Large intestine (tissue), 3 donors: Measurements from ENCODE around the gene DNAJB6. TPM values are rescaled to one million over a fixed set of nuclear protein-coding genes. Genes with fewer than 3 reads are reported as not detected.

ENCODE experiments used
- DNase-seq, 2 donors: peaks; one replicate each; pipeline versions ENCODE4 v3.0.0 to v3.0.0-alpha.2; 2013
- H3K27ac ChIP-seq: one replicate; pipeline ENCODE4 v1.5.1; 2013; ENCODE audit warnings: low read length
- H3K27me3 ChIP-seq: 2 replicates; pipeline ENCODE4 v1.6.1; 2013; ENCODE audit warnings: low read length; ENCODE audit not compliant: control insufficient read depth, insufficient read depth
- H3K36me3 ChIP-seq: 2 replicates; pipeline ENCODE4 v1.6.1; 2013; ENCODE audit warnings: low read length; ENCODE audit not compliant: control insufficient read depth, insufficient read depth
- H3K4me1 ChIP-seq: one replicate; pipeline ENCODE4 v1.6.1; 2013; ENCODE audit warnings: low read length; ENCODE audit not compliant: control insufficient read depth, insufficient read depth
- H3K4me3 ChIP-seq: one replicate; pipeline ENCODE4 v1.5.1; 2013; ENCODE audit warnings: low read length
- H3K9me3 ChIP-seq: one replicate; pipeline ENCODE4 v1.6.1; 2013; ENCODE audit warnings: mild to moderate bottlenecking, low read depth, low read length, moderate library complexity; ENCODE audit not compliant: control insufficient read depth
- WGBS: methylation state at CpG from one replicate; pipeline ENCODE4 v1.1.5; 2013; ENCODE audit warnings: low lambda C conversion rate; ENCODE audit not compliant: insufficient coverage; 5-methylcytosine and 5-hydroxymethylcytosine counted together
- polyA plus RNA-seq: library from polyadenylated mRNA; unstranded; fragments of 120-200 nt; gene quantifications from one replicate; pipeline ENCODE4 v1.2.1, GENCODE V29; 2013

DNAJB6 gene
- polyA plus RNA-seq, 1 donor = 102 TPM

- peaks cover 3% of the 10 kb centered on the region for H3K9me3 ChIP-seq
- no CpG with 5 or more reads among the region's 6 CpGs for WGBS
- peaks cover 69% of the 10 kb centered on the region for H3K36me3 ChIP-seq
- no peaks in the 10 kb centered on the region for H3K27me3 ChIP-seq
- no peak for DNase-seq
- no peak overlapping the region for H3K27ac ChIP-seq
- no peaks in the 10 kb centered on the region for H3K4me1 ChIP-seq
- no peak overlapping the region for H3K4me3 ChIP-seq
Measured at GRCh38 chr7:157361537-157361936, 24.7 kb downstream of the DNAJB6 start.

GRCh38 chr7:157362729-157363128, 25.9 kb downstream of the DNAJB6 start:
- WGBS = 88% methylated on average over 1 of the region's 6 CpGs
- Histone ChIP-seq H3K9me3 (no peaks in the 10 kb centered on the region), H3K4me1 (no peaks in the 10 kb centered on the region), H3K36me3 (peaks cover 80% of the 10 kb centered on the region), H3K27me3 (no peaks in the 10 kb centered on the region), H3K27ac (no peak overlapping the region), H3K4me3 (no peak overlapping the region)
- no peak for DNase-seq

GRCh38 chr7:157366722-157367121, 29.9 kb downstream of the DNAJB6 start:
- Histone ChIP-seq H3K9me3 (no peaks in the 10 kb centered on the region), H3K27ac (no peak overlapping the region), H3K27me3 (no peaks in the 10 kb centered on the region), H3K4me3 (no peak overlapping the region), H3K4me1 (no peaks in the 10 kb centered on the region), H3K36me3 (peaks cover 79% of the 10 kb centered on the region)
- no peak for DNase-seq
- WGBS = 80% methylated on average over 1 of the region's 8 CpGs

- no CpG with 5 or more reads among the region's 7 CpGs for WGBS
- Histone ChIP-seq H3K36me3 (peaks cover 85% of the 10 kb centered on the region), H3K4me3 (no peak overlapping the region), H3K4me1 (no peaks in the 10 kb centered on the region), H3K27me3 (no peaks in the 10 kb centered on the region), H3K9me3 (no peaks in the 10 kb centered on the region), H3K27ac (no peak overlapping the region)
- no peak for DNase-seq
Measured at GRCh38 chr7:157368955-157369354, 32.2 kb downstream of the DNAJB6 start.

GRCh38 chr7:157370742-157371141, 33.9 kb downstream of the DNAJB6 start:
- no peak overlapping the region for H3K27ac ChIP-seq
- WGBS = no CpG with 5 or more reads among the region's 10 CpGs

GRCh38 chr7:157371296-157371695, 34.5 kb downstream of the DNAJB6 start:
- H3K36me3 ChIP-seq = peaks cover 83% of the 10 kb centered on the region
- H3K9me3 ChIP-seq = no peaks in the 10 kb centered on the region
- WGBS = 100% methylated on average over 1 of the region's 9 CpGs
- DNase-seq = no peak
- H3K4me1 ChIP-seq = no peaks in the 10 kb centered on the region
- no peak overlapping the region for H3K4me3 ChIP-seq
- H3K27ac ChIP-seq = no peak overlapping the region
- H3K27me3 ChIP-seq = no peaks in the 10 kb centered on the region

More at GRCh38 chr7:157370742-157371141, 33.9 kb downstream of the DNAJB6 start:
- no peak for DNase-seq
- Histone ChIP-seq H3K27me3 (no peaks in the 10 kb centered on the region), H3K4me1 (no peaks in the 10 kb centered on the region), H3K9me3 (no peaks in the 10 kb centered on the region), H3K4me3 (no peak overlapping the region), H3K36me3 (peaks cover 83% of the 10 kb centered on the region)

GRCh38 chr7:157372300-157373232, 35.8 kb downstream of the DNAJB6 start:
- 93% methylated on average over 3 of the region's 24 CpGs for WGBS
- H3K36me3 ChIP-seq = peaks cover 76% of the 10 kb centered on the region

GRCh38 chr7:157373493-157373892, 36.7 kb downstream of the DNAJB6 start:
- WGBS = no CpG with 5 or more reads among the region's 7 CpGs
- H3K36me3 ChIP-seq = peaks cover 75% of the 10 kb centered on the region
- DNase-seq = no peak

More at GRCh38 chr7:157372300-157373232, 35.8 kb downstream of the DNAJB6 start:
- no peak overlapping the region for H3K27ac ChIP-seq
- H3K4me1 ChIP-seq = no peaks in the 10 kb centered on the region
- no peak for DNase-seq
- no peak overlapping the region for H3K4me3 ChIP-seq
- no peaks in the 10 kb centered on the region for H3K9me3 ChIP-seq
- H3K27me3 ChIP-seq = no peaks in the 10 kb centered on the region

GRCh38 chr7:157375410-157375809, 38.6 kb downstream of the DNAJB6 start:
- Histone ChIP-seq H3K36me3 (peaks cover 68% of the 10 kb centered on the region), H3K4me3 (no peak overlapping the region), H3K27ac (no peak overlapping the region), H3K4me1 (no peaks in the 10 kb centered on the region), H3K27me3 (no peaks in the 10 kb centered on the region), H3K9me3 (no peaks in the 10 kb centered on the region)
- WGBS = 100% methylated on average over 1 of the region's 7 CpGs
- DNase-seq = no peak

More at GRCh38 chr7:157373493-157373892, 36.7 kb downstream of the DNAJB6 start:
- Histone ChIP-seq H3K27ac (no peak overlapping the region), H3K4me3 (no peak overlapping the region), H3K9me3 (no peaks in the 10 kb centered on the region), H3K4me1 (no peaks in the 10 kb centered on the region), H3K27me3 (no peaks in the 10 kb centered on the region)

- no peak for DNase-seq
- Histone ChIP-seq H3K27me3 (no peaks in the 10 kb centered on the region), H3K4me1 (no peaks in the 10 kb centered on the region), H3K36me3 (peaks cover 57% of the 10 kb centered on the region), H3K9me3 (no peaks in the 10 kb centered on the region), H3K4me3 (no peak overlapping the region), H3K27ac (no peak overlapping the region)
- WGBS = no CpG with 5 or more reads among the region's 11 CpGs
Measured at GRCh38 chr7:157377436-157378124, 40.8 kb downstream of the DNAJB6 start.
